ENCODE measurements around the gene RSPH3. TPM values are rescaled to one million over a fixed set of nuclear protein-coding genes. Genes with fewer than 3 reads are reported as not detected.

Gene RSPH3
- total RNA-seq, 1 donor from 2014 or later: 4.7 TPM

GRCh38 chr6:158939255-158940159 lies 60.5 kb downstream of the RSPH3 start:
- DNase-seq (ENCODE audit: extremely low read depth, low read depth, low spot score): no peak

GRCh38 chr6:158938811-158939254 lies 61.2 kb downstream of the RSPH3 start:
- DNase-seq (ENCODE audit: extremely low read depth, low read depth, low spot score): no peak

- DNase-seq (ENCODE audit: extremely low read depth, low read depth, low spot score): no peak
Measured at GRCh38 chr6:158938220-158938619, 61.8 kb downstream of the RSPH3 start.

GRCh38 chr6:158934157-158934556 lies 65.8 kb downstream of the RSPH3 start:
- DNase-seq (ENCODE audit: extremely low read depth, low read depth, low spot score): no peak

- DNase-seq (ENCODE audit: extremely low read depth, low read depth, low spot score): no peak
Measured at GRCh38 chr6:158933079-158933595, 66.9 kb downstream of the RSPH3 start.

- DNase-seq (ENCODE audit: extremely low read depth, low read depth, low spot score): no peak
Measured at GRCh38 chr6:158928068-158928467, 71.9 kb downstream of the RSPH3 start.

- no peak for DNase-seq (ENCODE audit: extremely low read depth, low read depth, low spot score)
Measured at GRCh38 chr6:158926414-158926813, 73.6 kb downstream of the RSPH3 start.

- no peak for DNase-seq (ENCODE audit: extremely low read depth, low read depth, low spot score)
Measured at GRCh38 chr6:158924499-158925455, 75.2 kb downstream of the RSPH3 start.

- no peak for DNase-seq (ENCODE audit: extremely low read depth, low read depth, low spot score)
Measured at GRCh38 chr6:158923805-158924498, 76.0 kb downstream of the RSPH3 start.

Other genes starting within 250 kb of the RSPH3 start
- gene EZR, start 180.8 kb downstream of the RSPH3 start, total RNA-seq: 108 and 114 TPM in 2 replicates
- not detected in 2 replicates for gene TAGAP, start 44.8 kb upstream of the RSPH3 start, total RNA-seq
- 0.06 TPM in 1 of 2 replicates, not detected in the other for gene FNDC1, start 169.2 kb upstream of the RSPH3 start, total RNA-seq